Caco-2 (cell line): ENCODE data around the gene ETV2. TPM values are rescaled to one million over a fixed set of nuclear protein-coding genes. Genes with fewer than 3 reads are reported as not detected.

Experiments
- BruUV-seq: library from RNA; stranded (reverse); fragments of 400-500 nt; replicated peaks from 2 replicates; lab custom pipeline; 2021; lab: Mats Ljungman, UMichigan
- CTCF ChIA-PET: fragments of 300-600 bp; sonication (Branson Sonifier 250); formaldehyde crosslinking; loops from one replicate; lab custom pipeline; 2022; ENCODE audit warnings: antibody characterized with exemption; lab: Charles Lee
- POLR2A ChIA-PET: fragments of 300-600 bp; sonication (Branson Sonifier 250); formaldehyde crosslinking; loops from one replicate; lab custom pipeline; 2022; ENCODE audit warnings: antibody characterized with exemption; lab: Charles Lee
- DNase-seq, 2 experiments: peaks; one replicate each; pipeline versions ENCODE4 v3.0.0 to v3.0.0-alpha.2; 2020 to 2022
- H3K27me3 ChIP-seq: replicated peaks from 2 replicates; pipeline ENCODE4 v1.6.0; 2011; ENCODE audit warnings: low read length; ENCODE audit not compliant: control insufficient read depth, insufficient read depth
- H3K36me3 ChIP-seq: 2 replicates; pipeline ENCODE4 v1.5.1; 2011; ENCODE audit warnings: low read length; ENCODE audit not compliant: control insufficient read depth, insufficient read depth
- H3K4me1 ChIP-seq: fragments of 250-450 bp; sonication (Bioruptor Pico); 2 replicates; pipeline ENCODE4 v1.5.1; 2020; ENCODE audit warnings: mild to moderate bottlenecking
- H3K4me3 ChIP-seq: 2 replicates; pipeline ENCODE4 v1.5.1; 2011; ENCODE audit warnings: low read depth, mild to moderate bottlenecking, control low read depth, low read length
- H3K9me3 ChIP-seq: fragments of 250-450 bp; sonication (Bioruptor Pico); 2 replicates; pipeline ENCODE4 v1.5.1; 2020; ENCODE audit warnings: mild to moderate bottlenecking, moderate library complexity
- H3K27ac Mint-ChIP-seq: one replicate; pipeline ENCODE4 v1.8.0; 2022; ENCODE audit warnings: mixed read lengths; ENCODE audit not compliant: unreplicated experiment
- H3K27me3 Mint-ChIP-seq: one replicate; pipeline ENCODE4 v1.8.0; 2022; ENCODE audit warnings: mixed read lengths; ENCODE audit not compliant: insufficient read depth, unreplicated experiment
- H3K36me3 Mint-ChIP-seq: one replicate; pipeline ENCODE4 v1.8.0; 2022; ENCODE audit warnings: mild to moderate bottlenecking, mixed read lengths; ENCODE audit not compliant: insufficient read depth, unreplicated experiment
- H3K4me1 Mint-ChIP-seq: one replicate; pipeline ENCODE4 v1.8.0; 2022; ENCODE audit warnings: low read depth, mixed read lengths; ENCODE audit not compliant: unreplicated experiment
- H3K4me3 Mint-ChIP-seq: one replicate; pipeline ENCODE4 v1.8.0; 2022; ENCODE audit warnings: mild to moderate bottlenecking, moderate library complexity, mixed read lengths; ENCODE audit not compliant: unreplicated experiment
- H3K9me3 Mint-ChIP-seq: one replicate; pipeline ENCODE4 v1.8.0; 2022; ENCODE audit warnings: mixed read lengths; ENCODE audit not compliant: unreplicated experiment
- intact Hi-C: fragments of 100-400 bp; cut with micrococcal nuclease; formaldehyde crosslinking; loops from one replicate; pipeline ENCODE4 v1.10.0; 2022; ENCODE audit not compliant: unreplicated experiment
- total RNA-seq: library from RNA; stranded (reverse); gene quantifications from 2 replicates; pipeline ENCODE4 v1.2.3, GENCODE V29; 2022
- TF ChIP-seq, protein P1 (sequence below), 2 experiments: fragments of 200-600 bp in 1 of 2; IDR thresholded peaks; 1 replicate in 1 of 2; 2 replicates in 1 of 2; pipeline versions ENCODE4 v1.5.1 to v1.8.0; 2011 to 2022; ENCODE audit warnings: antibody characterized with exemption in 1 of 2, control low read depth in 1 of 2, inconsistent platforms in 1 of 2, low read depth in 1 of 2, low read length in 1 of 2, mild to moderate bottlenecking in 1 of 2, moderate library complexity in 1 of 2; ENCODE audit not compliant: insufficient read depth in 1 of 2, severe bottlenecking in 1 of 2, unreplicated experiment in 1 of 2

Gene ETV2
- total RNA-seq, 1 experiment from 2014 or later: 0.77 TPM

DNA sequence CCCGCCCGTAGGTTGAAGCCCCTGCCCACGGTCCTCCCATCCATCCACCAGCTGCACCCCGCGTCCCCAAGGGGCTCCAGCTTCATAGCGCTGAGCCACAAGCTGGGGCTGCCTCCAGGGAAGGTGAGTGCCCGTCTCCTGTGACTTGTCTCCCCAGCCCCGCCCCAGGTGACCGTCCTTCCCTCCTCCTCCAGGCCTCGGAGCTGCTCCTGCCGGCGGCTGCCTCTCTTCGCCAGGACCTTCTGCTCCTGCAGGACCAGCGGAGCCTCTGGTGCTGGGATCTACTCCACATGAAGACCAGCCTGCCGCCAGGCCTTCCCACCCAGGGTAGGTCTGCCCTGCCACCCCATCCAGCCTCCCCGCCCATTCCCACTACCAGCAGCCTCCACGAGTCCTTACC lies 21.5 kb upstream of the ETV2 start:
- peaks cover 24% of the 10 kb centered on the region for H3K36me3 Mint-ChIP-seq
- intact Hi-C loops: no loop called here

DNA sequence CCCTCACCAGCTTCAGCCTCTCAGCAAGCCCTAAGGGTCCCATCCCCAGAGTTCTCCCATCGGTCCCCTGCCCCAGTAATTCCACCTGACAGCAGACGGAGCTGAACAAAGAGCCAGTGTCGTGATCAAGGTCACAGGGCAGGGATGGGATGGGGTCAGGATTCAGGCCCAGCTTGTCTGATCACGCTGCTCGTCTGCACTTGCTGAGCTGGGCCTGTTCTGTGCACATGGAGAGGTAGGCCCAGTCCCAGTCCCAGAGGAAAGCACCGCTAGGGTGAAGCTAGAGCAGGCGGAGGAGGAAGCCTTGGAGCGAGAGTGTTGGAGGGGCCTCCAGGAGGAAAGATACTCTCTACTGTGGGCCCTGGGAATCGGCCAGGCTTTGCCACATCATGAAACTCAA lies 19.8 kb upstream of the ETV2 start:
- H3K4me1 ChIP-seq: no peaks in the 10 kb centered on the region
- CTCF ChIA-PET: no interaction called here
- TF ChIP-seq, protein P1, sequence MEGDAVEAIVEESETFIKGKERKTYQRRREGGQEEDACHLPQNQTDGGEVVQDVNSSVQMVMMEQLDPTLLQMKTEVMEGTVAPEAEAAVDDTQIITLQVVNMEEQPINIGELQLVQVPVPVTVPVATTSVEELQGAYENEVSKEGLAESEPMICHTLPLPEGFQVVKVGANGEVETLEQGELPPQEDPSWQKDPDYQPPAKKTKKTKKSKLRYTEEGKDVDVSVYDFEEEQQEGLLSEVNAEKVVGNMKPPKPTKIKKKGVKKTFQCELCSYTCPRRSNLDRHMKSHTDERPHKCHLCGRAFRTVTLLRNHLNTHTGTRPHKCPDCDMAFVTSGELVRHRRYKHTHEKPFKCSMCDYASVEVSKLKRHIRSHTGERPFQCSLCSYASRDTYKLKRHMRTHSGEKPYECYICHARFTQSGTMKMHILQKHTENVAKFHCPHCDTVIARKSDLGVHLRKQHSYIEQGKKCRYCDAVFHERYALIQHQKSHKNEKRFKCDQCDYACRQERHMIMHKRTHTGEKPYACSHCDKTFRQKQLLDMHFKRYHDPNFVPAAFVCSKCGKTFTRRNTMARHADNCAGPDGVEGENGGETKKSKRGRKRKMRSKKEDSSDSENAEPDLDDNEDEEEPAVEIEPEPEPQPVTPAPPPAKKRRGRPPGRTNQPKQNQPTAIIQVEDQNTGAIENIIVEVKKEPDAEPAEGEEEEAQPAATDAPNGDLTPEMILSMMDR (IDR thresholded peaks at IDR 0.05; ENCODE audit: insufficient read depth in 1 of 2, low read depth in 1 of 2, low read length in 1 of 2, severe bottlenecking in 1 of 2, unreplicated experiment in 1 of 2): no peak
- no peaks in the 10 kb centered on the region for H3K9me3 ChIP-seq
- Mint-ChIP-seq H3K4me1 (no peaks in the 10 kb centered on the region), H3K4me3 (no peak overlapping the region), H3K27ac (no peak overlapping the region), H3K9me3 (no peaks in the 10 kb centered on the region), H3K36me3 (peaks cover 25% of the 10 kb centered on the region), H3K27me3 (no peaks in the 10 kb centered on the region)
- intact Hi-C loops: no loop called here
- H3K27me3 ChIP-seq: no peaks in the 10 kb centered on the region
- H3K36me3 ChIP-seq: no peaks in the 10 kb centered on the region
- H3K4me3 ChIP-seq: no peak overlapping the region
- no TSS peak for BruUV-seq
- POLR2A ChIA-PET: no interaction called here
- DNase-seq: no peak

More for the DNA sequence above, 21.5 kb upstream of the ETV2 start:
- no peak overlapping the region for H3K4me3 Mint-ChIP-seq
- H3K27me3 ChIP-seq: no peaks in the 10 kb centered on the region
- H3K4me1 ChIP-seq: no peaks in the 10 kb centered on the region
- no peaks in the 10 kb centered on the region for H3K9me3 Mint-ChIP-seq
- H3K27ac Mint-ChIP-seq: no peak overlapping the region
- H3K4me1 Mint-ChIP-seq: no peaks in the 10 kb centered on the region
- H3K36me3 ChIP-seq: no peaks in the 10 kb centered on the region
- H3K9me3 ChIP-seq: no peaks in the 10 kb centered on the region
- ChIA-PET POLR2A (no interaction called here), CTCF (no interaction called here)
- BruUV-seq: no TSS peak
- no peaks in the 10 kb centered on the region for H3K27me3 Mint-ChIP-seq
- no peak overlapping the region for H3K4me3 ChIP-seq
- DNase-seq: no peak
- TF ChIP-seq, protein P1 (IDR thresholded peaks at IDR 0.05; ENCODE audit: insufficient read depth in 1 of 2, low read depth in 1 of 2, low read length in 1 of 2, severe bottlenecking in 1 of 2, unreplicated experiment in 1 of 2): no peak

DNA sequence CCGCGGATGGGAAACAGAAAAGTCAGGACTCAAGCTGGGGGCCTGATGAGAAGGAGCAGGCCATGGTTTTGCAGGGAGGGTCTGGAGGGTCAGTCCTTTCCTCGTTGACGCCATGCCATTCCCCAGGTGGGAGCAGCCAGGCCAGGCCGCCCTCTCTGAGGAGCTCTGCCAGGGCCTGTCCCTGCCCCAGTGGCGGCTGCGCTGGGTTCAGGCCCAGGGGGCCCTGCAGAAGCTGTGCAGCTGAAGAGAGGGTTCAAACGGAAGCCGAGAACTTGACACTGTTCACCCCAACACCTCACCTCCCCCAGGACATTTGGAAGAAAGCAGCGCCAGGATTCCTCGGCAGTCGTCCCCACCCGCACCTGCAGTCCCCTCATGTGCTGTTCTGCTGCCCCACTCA lies 18.8 kb upstream of the ETV2 start:
- no TSS peak for BruUV-seq
- peaks cover 25% of the 10 kb centered on the region for H3K36me3 Mint-ChIP-seq
- no peak for DNase-seq
- no peak overlapping the region for H3K4me3 ChIP-seq
- no peaks in the 10 kb centered on the region for H3K27me3 Mint-ChIP-seq
- H3K4me3 Mint-ChIP-seq: no peak overlapping the region
- POLR2A ChIA-PET: no interaction called here
- CTCF ChIA-PET: no interaction called here
- no peaks in the 10 kb centered on the region for H3K4me1 ChIP-seq
- no peaks in the 10 kb centered on the region for H3K27me3 ChIP-seq
- H3K4me1 Mint-ChIP-seq: no peaks in the 10 kb centered on the region
- no peaks in the 10 kb centered on the region for H3K9me3 Mint-ChIP-seq
- no peaks in the 10 kb centered on the region for H3K36me3 ChIP-seq
- TF ChIP-seq, protein P1 (IDR thresholded peaks at IDR 0.05; ENCODE audit: insufficient read depth in 1 of 2, low read depth in 1 of 2, low read length in 1 of 2, severe bottlenecking in 1 of 2, unreplicated experiment in 1 of 2): no peak
- H3K9me3 ChIP-seq: no peaks in the 10 kb centered on the region
- intact Hi-C loops: no loop called here
- H3K27ac Mint-ChIP-seq: no peak overlapping the region
